Adrenal gland (tissue), 5 donors: ENCODE results near the gene HELZ2.

Source experiments
- CTCF ChIP-seq, 6 experiments: fragments of 450-650 bp in 4 of 6; fragments of 200-600 bp in 2 of 6; sonication (generic) in 1 of 6; IDR thresholded peaks; 1 replicate in 5 of 6; 2 replicates in 1 of 6; pipeline versions ENCODE4 v1.5.1 to v1.8.0; 2016 to 2021; ENCODE audit warnings: antibody characterized with exemption in 6 of 6, mild to moderate bottlenecking in 2 of 6, moderate library complexity in 1 of 6
- POLR2A ChIP-seq, 2 donors: fragments of 450-650 bp; IDR thresholded peaks; one replicate each; pipeline ENCODE4 v1.6.1; 2017; ENCODE audit warnings: antibody characterized with exemption in 2 of 2, mild to moderate bottlenecking in 2 of 2, moderate library complexity in 1 of 2
- donor health status: DM: no; HTN: no; CAD: no.

GRCh38 chr20:63619086-63619485, 45.0 kb upstream of the HELZ2 start:
- TF ChIP-seq CTCF (IDR thresholded peaks at IDR 0.05) (no peak), POLR2A (IDR thresholded peaks at IDR 0.05) (no peak)
